GM12872 (cell line): Measurements from ENCODE around the gene TRDN.

Source experiments
- TF ChIP-seq, protein P1 (sequence below): IDR thresholded peaks from 3 replicates; pipeline ENCODE4 v1.5.1; 2011; ENCODE audit warnings: low read depth, mild to moderate bottlenecking, low read length, moderate library complexity; ENCODE audit not compliant: insufficient read depth

The TRDN gene

DNA sequence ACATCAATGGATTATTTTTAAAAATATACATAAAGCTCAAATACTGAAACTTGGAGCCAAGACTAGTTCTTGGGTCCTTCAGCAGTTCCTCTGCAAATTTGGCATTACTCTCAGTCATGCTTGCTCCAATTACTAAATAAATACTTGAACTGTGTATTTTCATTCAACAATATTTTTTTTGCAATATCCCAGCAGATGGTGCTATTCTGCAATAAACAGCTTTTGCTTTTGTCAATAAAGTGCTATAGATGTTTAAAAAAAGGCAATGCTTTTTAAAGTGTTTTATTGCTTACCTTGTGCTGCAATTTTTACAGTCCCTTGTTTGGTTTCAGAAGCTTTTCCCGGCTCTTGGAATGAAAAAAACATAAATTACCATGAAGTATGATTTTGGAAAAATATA, 243.4 kb downstream of the TRDN start:
- TF ChIP-seq, protein P1, sequence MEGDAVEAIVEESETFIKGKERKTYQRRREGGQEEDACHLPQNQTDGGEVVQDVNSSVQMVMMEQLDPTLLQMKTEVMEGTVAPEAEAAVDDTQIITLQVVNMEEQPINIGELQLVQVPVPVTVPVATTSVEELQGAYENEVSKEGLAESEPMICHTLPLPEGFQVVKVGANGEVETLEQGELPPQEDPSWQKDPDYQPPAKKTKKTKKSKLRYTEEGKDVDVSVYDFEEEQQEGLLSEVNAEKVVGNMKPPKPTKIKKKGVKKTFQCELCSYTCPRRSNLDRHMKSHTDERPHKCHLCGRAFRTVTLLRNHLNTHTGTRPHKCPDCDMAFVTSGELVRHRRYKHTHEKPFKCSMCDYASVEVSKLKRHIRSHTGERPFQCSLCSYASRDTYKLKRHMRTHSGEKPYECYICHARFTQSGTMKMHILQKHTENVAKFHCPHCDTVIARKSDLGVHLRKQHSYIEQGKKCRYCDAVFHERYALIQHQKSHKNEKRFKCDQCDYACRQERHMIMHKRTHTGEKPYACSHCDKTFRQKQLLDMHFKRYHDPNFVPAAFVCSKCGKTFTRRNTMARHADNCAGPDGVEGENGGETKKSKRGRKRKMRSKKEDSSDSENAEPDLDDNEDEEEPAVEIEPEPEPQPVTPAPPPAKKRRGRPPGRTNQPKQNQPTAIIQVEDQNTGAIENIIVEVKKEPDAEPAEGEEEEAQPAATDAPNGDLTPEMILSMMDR: peak; percentile 20; the same call in 1 of the 3 replicates

DNA sequence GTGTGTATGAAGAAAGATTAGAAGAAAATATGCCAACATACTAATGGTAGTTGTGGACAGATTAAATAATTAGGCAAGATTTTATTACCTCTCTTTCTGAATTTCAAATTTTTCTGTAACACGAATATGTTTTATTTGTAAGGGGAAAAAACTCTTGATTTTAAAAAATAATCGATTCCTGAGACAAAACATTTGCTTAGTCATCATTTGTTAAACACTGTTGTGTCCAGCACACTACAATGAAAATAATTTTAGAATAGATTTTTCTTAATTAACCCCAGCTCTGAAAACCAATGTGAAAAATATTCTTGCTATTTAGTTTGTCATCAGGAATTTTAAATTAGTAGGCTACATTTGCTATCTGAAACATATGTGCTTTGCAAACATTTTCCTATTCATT, 253.0 kb downstream of the TRDN start:
- TF ChIP-seq, protein P1: no peak

DNA sequence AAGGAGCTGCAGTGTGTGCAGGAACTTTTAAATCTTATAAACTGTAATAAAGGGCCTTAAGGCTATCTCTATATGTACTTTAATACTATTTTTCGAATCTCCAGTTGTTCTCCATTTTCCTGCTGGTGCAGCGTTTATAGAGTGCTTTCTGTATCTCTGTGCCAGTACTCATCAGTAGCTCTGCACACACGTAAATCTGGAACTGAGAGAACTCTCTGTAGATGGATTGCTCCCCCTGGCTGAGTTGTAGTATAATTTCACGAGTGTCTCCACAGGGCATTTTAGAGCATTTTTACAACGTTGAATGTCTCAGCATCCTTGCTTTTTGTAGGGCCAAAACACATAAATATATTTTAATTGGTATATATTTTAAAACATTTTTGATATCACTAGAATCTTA, 256.5 kb downstream of the TRDN start:
- TF ChIP-seq, protein P1: no peak

DNA sequence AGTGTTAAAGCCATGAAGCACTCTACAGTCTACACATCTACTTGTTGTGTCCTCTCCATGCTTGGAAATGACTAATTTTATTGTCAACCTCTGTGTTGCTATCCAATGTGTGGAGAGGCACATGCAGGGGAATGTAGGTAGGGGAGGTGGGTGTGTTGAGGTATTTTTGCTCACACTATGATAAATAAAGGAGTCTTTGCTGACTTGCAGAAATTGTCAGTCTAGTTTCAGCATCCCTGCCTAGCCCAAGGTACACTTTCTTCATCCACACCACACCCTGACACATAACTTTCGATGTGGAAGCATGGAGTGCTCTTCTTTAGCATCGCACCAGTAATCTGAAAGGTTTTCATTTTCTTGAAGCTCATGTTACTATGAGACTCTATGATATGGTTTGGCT, 264.0 kb downstream of the TRDN start:
- TF ChIP-seq, protein P1: no peak

DNA sequence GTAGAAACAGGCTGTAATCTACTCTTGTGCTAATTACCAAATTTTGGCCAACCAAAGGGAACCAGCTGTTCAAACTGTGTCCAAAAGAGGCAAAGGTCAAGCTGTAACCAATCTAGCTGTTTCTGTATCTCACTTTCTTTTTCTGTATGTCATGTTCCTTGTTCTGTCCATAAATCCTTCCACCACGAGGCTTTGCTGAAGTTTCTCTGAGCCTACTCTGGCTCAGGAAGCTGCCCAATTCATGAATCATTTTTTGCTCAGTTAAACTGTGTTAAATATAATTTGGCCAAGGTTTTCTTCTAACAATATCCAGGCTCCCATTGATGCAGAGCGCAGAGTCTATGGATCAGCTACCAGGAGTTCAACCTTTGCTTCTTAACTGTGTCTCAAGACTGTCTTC, 272.8 kb downstream of the TRDN start:
- TF ChIP-seq, protein P1: no peak

DNA sequence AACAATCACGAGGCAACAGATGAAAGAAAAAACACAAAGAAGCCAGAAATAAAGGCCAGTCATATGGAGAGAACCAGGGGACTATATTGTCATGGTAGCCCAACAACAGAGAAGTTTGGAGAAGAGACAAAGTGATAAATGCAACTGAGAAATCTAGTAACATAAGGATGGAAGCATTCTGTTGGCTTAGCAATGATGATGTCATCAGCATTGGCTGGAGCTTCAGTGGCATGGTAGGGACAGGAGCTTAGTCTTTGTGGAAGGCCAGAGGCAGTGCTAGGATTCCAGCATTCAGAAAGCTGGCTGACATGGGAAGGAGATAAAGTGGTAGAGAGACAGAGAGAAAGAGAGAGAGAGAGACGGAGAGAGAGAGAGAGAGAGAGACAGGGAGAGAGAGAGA, 276.4 kb downstream of the TRDN start:
- TF ChIP-seq, protein P1: no peak

DNA sequence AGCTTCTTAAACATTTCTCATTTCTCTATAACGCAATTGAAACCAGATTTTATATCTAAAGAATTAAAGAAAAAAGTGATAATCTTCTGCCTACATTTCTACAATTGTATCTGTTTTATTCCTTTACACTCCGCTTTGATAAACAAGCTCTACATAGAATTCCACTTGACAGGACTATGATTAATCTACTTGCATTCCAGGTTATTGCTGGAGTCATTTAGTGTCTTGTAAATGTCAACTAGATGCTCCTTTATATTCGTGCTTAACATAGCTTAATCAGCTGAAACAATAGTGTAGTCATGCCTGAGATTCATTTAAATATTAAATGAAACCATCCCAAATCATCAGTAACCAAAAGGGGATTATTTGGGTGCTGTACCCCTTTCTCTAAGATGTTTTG, 284.0 kb downstream of the TRDN start:
- TF ChIP-seq, protein P1: no peak

DNA sequence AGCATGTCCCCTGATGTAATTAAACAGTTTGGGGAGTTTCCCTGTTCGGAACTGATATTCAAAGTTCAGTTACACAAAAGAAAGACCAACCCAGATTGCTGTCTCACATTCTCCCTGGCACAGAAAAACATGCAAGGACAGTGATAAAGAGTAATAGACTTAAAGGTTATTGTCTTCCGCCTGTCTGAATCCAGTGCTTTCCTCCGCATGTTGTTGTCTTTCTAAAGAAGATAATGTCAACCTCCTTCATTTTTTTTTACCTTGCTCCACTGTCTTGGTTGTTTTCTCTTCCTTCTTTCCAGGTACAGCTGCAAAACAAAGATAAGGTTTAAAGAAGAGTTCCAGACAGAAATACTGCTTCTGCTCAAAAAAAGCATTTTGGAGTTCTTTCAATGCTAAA, 284.5 kb downstream of the TRDN start:
- TF ChIP-seq, protein P1: no peak
